EL (cell line): ENCODE measurements around the gene ATXN2.
"Not testable (repeated sequence)": the region's sequence is repeated elsewhere in the genome, so short reads cannot be mapped to it uniquely, and the experiment has no call there.

ENCODE experiments used
- DNase-seq: peaks from one replicate; pipeline ENCODE4 v3.0.0-alpha.2; 2016

The ATXN2 gene

GRCh38 chr12:111573476-111573875, 25.6 kb downstream of the ATXN2 start:
- DNase-seq = no peak

GRCh38 chr12:111570084-111570961, 28.8 kb downstream of the ATXN2 start:
- peak; percentile 93 for DNase-seq

GRCh38 chr12:111569363-111570083, 29.6 kb downstream of the ATXN2 start:
- DNase-seq = no peak

GRCh38 chr12:111560844-111561243, 38.3 kb downstream of the ATXN2 start:
- not testable (repeated sequence) for DNase-seq

GRCh38 chr12:111558107-111558376, 41.1 kb downstream of the ATXN2 start:
- DNase-seq = peak; percentile 29

GRCh38 chr12:111557271-111558106, 41.6 kb downstream of the ATXN2 start:
- DNase-seq = peak; percentile 68

GRCh38 chr12:111556676-111557075, 42.4 kb downstream of the ATXN2 start:
- DNase-seq = no peak

- DNase-seq = not testable (repeated sequence)
Measured at GRCh38 chr12:111555313-111555712, 43.8 kb downstream of the ATXN2 start.

GRCh38 chr12:111546758-111547383, 52.2 kb downstream of the ATXN2 start:
- DNase-seq = no peak

- no peak for DNase-seq
Measured at GRCh38 chr12:111546171-111546570, 52.9 kb downstream of the ATXN2 start.

GRCh38 chr12:111544032-111544431, 55.1 kb downstream of the ATXN2 start:
- no peak for DNase-seq

- DNase-seq = no peak
Measured at GRCh38 chr12:111532751-111533150, 66.4 kb downstream of the ATXN2 start.

GRCh38 chr12:111529424-111530368, 69.4 kb downstream of the ATXN2 start:
- DNase-seq = peak; percentile 61

- no peak for DNase-seq
Measured at GRCh38 chr12:111523587-111524167, 75.4 kb downstream of the ATXN2 start.

- no peak for DNase-seq
Measured at GRCh38 chr12:111521801-111522200, 77.3 kb downstream of the ATXN2 start.

- no peak for DNase-seq
Measured at GRCh38 chr12:111519937-111520336, 79.2 kb downstream of the ATXN2 start.

GRCh38 chr12:111519083-111519482, 80.0 kb downstream of the ATXN2 start:
- no peak for DNase-seq

- not testable (repeated sequence) for DNase-seq
Measured at GRCh38 chr12:111507719-111508118, 91.4 kb downstream of the ATXN2 start.

- not testable (repeated sequence) for DNase-seq
Measured at GRCh38 chr12:111507258-111507657, 91.9 kb downstream of the ATXN2 start.

GRCh38 chr12:111506260-111506659, 92.9 kb downstream of the ATXN2 start:
- no peak for DNase-seq

GRCh38 chr12:111505601-111506036, 93.5 kb downstream of the ATXN2 start:
- DNase-seq = no peak
